ENCODE measurements around the gene IFNAR1. TPM values are rescaled to one million over a fixed set of nuclear protein-coding genes. Genes with fewer than 3 reads are reported as not detected.
A peak's percentile ranks its signal among the peaks of the same experiment; 100 is the strongest.

The IFNAR1 gene
- total RNA-seq, 4 donors from 2014 or later: 28.9 to 44.1 (median 31.9) TPM

GRCh38 chr21:33373451-33373850 is 48.7 kb downstream of the IFNAR1 start:
- Histone ChIP-seq H3K27me3 (peaks cover 4% of the 10 kb centered on the region), H3K9me3 (peaks cover 0 to 12% (median 0%) of the 10 kb centered on the region in 3 donors), H3K36me3 (no peaks in the 10 kb centered on the region), H3K27ac (peak overlapping the region in 2 of 4 donors; percentile 14 to 20), H3K4me3 (no peak overlapping the region), H3K4me1 (peaks cover 0 to 16% (median 0%) of the 10 kb centered on the region in 3 donors)
- no peak for TF ChIP-seq POLR2A (IDR thresholded peaks at IDR 0.05)
- TF ChIP-seq, protein P1, sequence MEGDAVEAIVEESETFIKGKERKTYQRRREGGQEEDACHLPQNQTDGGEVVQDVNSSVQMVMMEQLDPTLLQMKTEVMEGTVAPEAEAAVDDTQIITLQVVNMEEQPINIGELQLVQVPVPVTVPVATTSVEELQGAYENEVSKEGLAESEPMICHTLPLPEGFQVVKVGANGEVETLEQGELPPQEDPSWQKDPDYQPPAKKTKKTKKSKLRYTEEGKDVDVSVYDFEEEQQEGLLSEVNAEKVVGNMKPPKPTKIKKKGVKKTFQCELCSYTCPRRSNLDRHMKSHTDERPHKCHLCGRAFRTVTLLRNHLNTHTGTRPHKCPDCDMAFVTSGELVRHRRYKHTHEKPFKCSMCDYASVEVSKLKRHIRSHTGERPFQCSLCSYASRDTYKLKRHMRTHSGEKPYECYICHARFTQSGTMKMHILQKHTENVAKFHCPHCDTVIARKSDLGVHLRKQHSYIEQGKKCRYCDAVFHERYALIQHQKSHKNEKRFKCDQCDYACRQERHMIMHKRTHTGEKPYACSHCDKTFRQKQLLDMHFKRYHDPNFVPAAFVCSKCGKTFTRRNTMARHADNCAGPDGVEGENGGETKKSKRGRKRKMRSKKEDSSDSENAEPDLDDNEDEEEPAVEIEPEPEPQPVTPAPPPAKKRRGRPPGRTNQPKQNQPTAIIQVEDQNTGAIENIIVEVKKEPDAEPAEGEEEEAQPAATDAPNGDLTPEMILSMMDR (IDR thresholded peaks at IDR 0.05): no peak
- TF ChIP-seq EP300 (IDR thresholded peaks at IDR 0.05): no peak
- no peak for ATAC-seq
- 88 to 100% methylated on average over 1 to 2 of the region's 2 CpGs for WGBS, 2 donors (ENCODE audit: low coverage in 1 of 2)

- no peak for TF ChIP-seq POLR2A (IDR thresholded peaks at IDR 0.05)
- TF ChIP-seq POLR2AphosphoS5 (IDR thresholded peaks at IDR 0.05): no peak
- TF ChIP-seq EP300 (IDR thresholded peaks at IDR 0.05): no peak
- TF ChIP-seq, protein P1 (IDR thresholded peaks at IDR 0.05): no peak
- H3K36me3 ChIP-seq: no peaks in the 10 kb centered on the region
- peaks cover 0 to 9% (median 0%) of the 10 kb centered on the region in 3 donors for H3K9me3 ChIP-seq
- H3K4me1 ChIP-seq: peaks cover 0 to 16% (median 0%) of the 10 kb centered on the region in 3 donors
- no peak for ATAC-seq
- H3K4me3 ChIP-seq: no peak overlapping the region
- H3K27me3 ChIP-seq: peaks cover 4% of the 10 kb centered on the region
- H3K27ac ChIP-seq: peak overlapping the region in 2 of 4 donors; percentile 14 to 20
- WGBS, 2 donors (ENCODE audit: low coverage in 1 of 2): 61 to 75% methylated on average over 2 of the region's 2 CpGs
These were observed 49.3 kb downstream of the IFNAR1 start for GRCh38 chr21:33374080-33374449.

DNA sequence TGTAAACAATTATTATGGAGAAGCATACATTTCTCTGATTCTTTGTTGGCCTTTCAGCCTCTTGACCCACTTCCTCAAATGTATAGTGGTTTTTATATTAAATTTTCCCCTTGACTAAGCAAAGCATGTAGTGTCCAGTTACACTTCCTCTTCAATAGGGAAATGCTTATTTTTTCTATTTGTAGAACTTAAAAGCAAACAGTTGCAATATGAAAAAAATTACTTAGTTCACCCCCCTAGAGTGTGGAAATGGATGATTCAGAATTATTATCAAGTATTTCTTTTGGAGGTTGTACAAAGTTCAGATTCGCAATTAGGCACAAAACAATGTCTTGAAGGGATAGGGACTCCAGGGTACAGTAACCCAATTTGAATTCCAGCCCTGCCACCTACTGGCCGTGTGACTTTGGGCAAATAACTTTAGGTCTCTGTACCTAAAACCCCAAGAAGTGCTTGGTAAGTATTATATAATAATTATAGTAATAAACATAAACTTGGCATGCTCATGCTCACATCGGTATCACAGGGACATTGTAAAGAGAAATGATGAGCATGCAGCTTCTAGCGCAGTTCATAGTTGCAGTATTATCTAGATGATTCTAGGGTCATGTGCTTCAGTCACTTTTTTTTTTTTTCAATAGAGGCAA is 49.8 kb downstream of the IFNAR1 start:
- peaks cover 0 to 9% (median 0%) of the 10 kb centered on the region in 3 donors for H3K9me3 ChIP-seq
- peak; percentile 51 for ATAC-seq
- H3K27me3 ChIP-seq: peaks cover 4% of the 10 kb centered on the region
- H3K27ac ChIP-seq: peak overlapping the region in 1 of 4 donors; percentile 33
- no peaks in the 10 kb centered on the region for H3K36me3 ChIP-seq
- no peak for TF ChIP-seq EP300 (IDR thresholded peaks at IDR 0.05)
- TF ChIP-seq, protein P1 (IDR thresholded peaks at IDR 0.05): peak; percentile 23 to 63 (median 36)
- no peak for TF ChIP-seq POLR2AphosphoS5 (IDR thresholded peaks at IDR 0.05)
- H3K4me3 ChIP-seq: no peak overlapping the region
- H3K4me1 ChIP-seq: peaks cover 0 to 18% (median 2%) of the 10 kb centered on the region in 3 donors
- WGBS, 2 donors (ENCODE audit: low coverage in 1 of 2): 23 to 38% methylated on average over 4 of the region's 4 CpGs

DNA sequence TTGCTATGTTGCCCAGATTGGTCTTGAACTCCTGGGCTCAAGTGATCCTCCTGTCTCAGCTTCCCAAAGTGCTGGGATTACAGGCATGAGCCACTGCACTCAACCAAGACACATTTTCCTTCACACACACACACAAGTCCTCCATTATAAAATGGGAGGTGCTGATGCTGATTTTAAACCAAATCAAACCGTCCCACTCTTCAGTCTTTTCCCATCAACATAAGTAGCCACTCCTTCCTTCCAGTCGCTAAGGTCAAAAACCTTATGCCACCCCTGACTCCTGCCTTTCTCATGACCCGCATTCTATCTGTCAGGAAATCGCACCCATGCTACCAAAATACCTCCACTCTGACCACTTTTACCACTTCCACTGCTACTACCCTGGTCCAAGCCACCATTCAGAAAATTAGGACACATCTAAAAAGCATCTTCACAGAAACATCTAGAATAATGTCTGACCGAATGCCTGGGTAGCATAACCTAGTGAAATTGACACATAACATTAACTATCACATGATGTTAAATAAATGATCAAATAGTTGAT is 50.4 kb downstream of the IFNAR1 start:
- H3K27ac ChIP-seq: peak overlapping the region in 1 of 4 donors; percentile 33
- peaks cover 0 to 24% (median 8%) of the 10 kb centered on the region in 3 donors for H3K4me1 ChIP-seq
- no peak overlapping the region for H3K4me3 ChIP-seq
- peaks cover 4% of the 10 kb centered on the region for H3K27me3 ChIP-seq
- H3K36me3 ChIP-seq: no peaks in the 10 kb centered on the region
- WGBS, 2 donors (ENCODE audit: low coverage in 1 of 2): 60 to 63% methylated on average over 4 to 5 of the region's 5 CpGs
- TF ChIP-seq, protein P1 (IDR thresholded peaks at IDR 0.05): no peak
- TF ChIP-seq POLR2A (IDR thresholded peaks at IDR 0.05) (no peak), EP300 (IDR thresholded peaks at IDR 0.05) (no peak), POLR2AphosphoS5 (IDR thresholded peaks at IDR 0.05) (no peak)
- no peak for ATAC-seq
- peaks cover 0 to 5% (median 0%) of the 10 kb centered on the region in 3 donors for H3K9me3 ChIP-seq
